OCI-LY7 (cell line): ENCODE results near the gene DIAPH3.

Experiments
- CTCF ChIP-seq: fragments of 200-600 bp; sonication (generic); conservative IDR thresholded peaks from 2 replicates; pipeline ENCODE4 v1.5.1; 2014; ENCODE audit warnings: mild to moderate bottlenecking, antibody characterized with exemption, low read length, moderate library complexity, mixed read lengths
- EZH2phosphoT487 ChIP-seq: fragments of 200-600 bp; sonication (generic); IDR thresholded peaks from 2 replicates; pipeline ENCODE4 v1.6.1; 2018; ENCODE audit warnings: low read depth, borderline replicate concordance, mild to moderate bottlenecking, mixed run types, antibody characterized with exemption, low read length, moderate library complexity, mixed read lengths

GRCh38 chr13:60146471-60146870, 17.3 kb downstream of the DIAPH3 start:
- no peak for TF ChIP-seq CTCF
- TF ChIP-seq EZH2phosphoT487, result no peak
